ENCODE results near the gene FAM90A26. TPM values are rescaled to one million over a fixed set of nuclear protein-coding genes. Genes with fewer than 3 reads are reported as not detected.
"Not testable (repeated sequence)": the region's sequence is repeated elsewhere in the genome, so short reads cannot be mapped to it uniquely, and the experiment has no call there.

FAM90A26 gene
- total RNA-seq, 6 experiments from 2014 or later, result not detected

- DNase-seq (no peak), ATAC-seq (no peak)
- Histone ChIP-seq H3K27me3 (no peaks in the 10 kb centered on the region), H3K4me1 (no peaks in the 10 kb centered on the region), H3K4me3 (no peak overlapping the region), H3K27ac (no peak overlapping the region), H3K9me3 (no peaks in the 10 kb centered on the region), H3K36me3 (no peaks in the 10 kb centered on the region)
- intact Hi-C loops (cut with DNase I), result no loop called here
- 100% methylated on average over 2 of the region's 27 CpGs for WGBS (ENCODE audit: insufficient coverage, low coverage, low lambda C conversion rate, missing lambda C conversion rate)
- TF ChIP-seq, protein P1, sequence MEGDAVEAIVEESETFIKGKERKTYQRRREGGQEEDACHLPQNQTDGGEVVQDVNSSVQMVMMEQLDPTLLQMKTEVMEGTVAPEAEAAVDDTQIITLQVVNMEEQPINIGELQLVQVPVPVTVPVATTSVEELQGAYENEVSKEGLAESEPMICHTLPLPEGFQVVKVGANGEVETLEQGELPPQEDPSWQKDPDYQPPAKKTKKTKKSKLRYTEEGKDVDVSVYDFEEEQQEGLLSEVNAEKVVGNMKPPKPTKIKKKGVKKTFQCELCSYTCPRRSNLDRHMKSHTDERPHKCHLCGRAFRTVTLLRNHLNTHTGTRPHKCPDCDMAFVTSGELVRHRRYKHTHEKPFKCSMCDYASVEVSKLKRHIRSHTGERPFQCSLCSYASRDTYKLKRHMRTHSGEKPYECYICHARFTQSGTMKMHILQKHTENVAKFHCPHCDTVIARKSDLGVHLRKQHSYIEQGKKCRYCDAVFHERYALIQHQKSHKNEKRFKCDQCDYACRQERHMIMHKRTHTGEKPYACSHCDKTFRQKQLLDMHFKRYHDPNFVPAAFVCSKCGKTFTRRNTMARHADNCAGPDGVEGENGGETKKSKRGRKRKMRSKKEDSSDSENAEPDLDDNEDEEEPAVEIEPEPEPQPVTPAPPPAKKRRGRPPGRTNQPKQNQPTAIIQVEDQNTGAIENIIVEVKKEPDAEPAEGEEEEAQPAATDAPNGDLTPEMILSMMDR (IDR thresholded peaks at IDR 0.05), result no peak
- TF ChIP-seq POLR2A (IDR thresholded peaks at IDR 0.05), result no peak
Measured at GRCh38 chr4:9143421-9144080, 26.7 kb upstream of the FAM90A26 start.

- WGBS (ENCODE audit: insufficient coverage, low coverage, low lambda C conversion rate, missing lambda C conversion rate), result 82% methylated on average over 7 of the region's 9 CpGs
- TF ChIP-seq, protein P1 (IDR thresholded peaks at IDR 0.05), result no peak
- no peak for TF ChIP-seq POLR2A (IDR thresholded peaks at IDR 0.05)
- intact Hi-C loops (cut with DNase I), result no loop called here
- no peaks in the 10 kb centered on the region for H3K4me1 ChIP-seq
- ATAC-seq (no peak), DNase-seq (no peak)
- H3K36me3 ChIP-seq, result no peaks in the 10 kb centered on the region
- H3K4me3 ChIP-seq, result no peak overlapping the region
- H3K27ac ChIP-seq, result no peak overlapping the region
- no peaks in the 10 kb centered on the region for H3K9me3 ChIP-seq
- no peaks in the 10 kb centered on the region for H3K27me3 ChIP-seq
Measured at GRCh38 chr4:9146967-9147366, 23.2 kb upstream of the FAM90A26 start.

- H3K27ac ChIP-seq; H3K27me3 ChIP-seq; ATAC-seq; H3K4me1 ChIP-seq; DNase-seq; H3K9me3 ChIP-seq; intact Hi-C loops (cut with DNase I); H3K36me3 ChIP-seq; H3K4me3 ChIP-seq: not testable (repeated sequence)
- WGBS (ENCODE audit: insufficient coverage, low coverage, low lambda C conversion rate, missing lambda C conversion rate), result 95% methylated on average over 4 of the region's 4 CpGs
Measured at GRCh38 chr4:9147368-9147767, 22.8 kb upstream of the FAM90A26 start.

- not testable (repeated sequence) for H3K27me3 ChIP-seq, H3K27ac ChIP-seq, H3K4me1 ChIP-seq
Measured at GRCh38 chr4:9148611-9149409, 21.4 kb upstream of the FAM90A26 start.

DNA sequence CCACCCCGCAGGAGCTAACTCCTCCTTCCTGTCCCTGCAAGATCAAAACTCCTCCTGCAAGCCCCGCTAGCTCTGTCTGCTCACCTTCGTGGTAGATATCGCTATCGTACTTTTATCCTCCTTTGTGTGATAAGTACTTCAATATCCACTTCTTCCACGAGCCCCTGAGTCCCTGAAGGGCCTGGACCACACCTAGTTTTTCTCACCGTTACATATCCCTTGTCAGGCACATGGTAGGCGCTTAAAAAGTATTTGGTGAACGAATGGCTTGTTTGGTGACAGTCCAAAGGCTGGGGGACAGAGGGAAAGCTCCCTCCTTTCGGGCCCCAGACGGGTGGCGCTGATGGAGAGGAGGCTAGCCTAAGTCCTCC lies 18.4 kb upstream of the FAM90A26 start:
- 1% methylated on average over 11 of the region's 12 CpGs for WGBS (ENCODE audit: insufficient coverage, low coverage, low lambda C conversion rate, missing lambda C conversion rate)
- Histone ChIP-seq H3K27ac (peak overlapping the region; percentile 64 to 76 (median 71)), H3K4me3 (peak overlapping the region; percentile 50 to 97 (median 66))
- intact Hi-C loops (cut with DNase I); H3K9me3 ChIP-seq; DNase-seq; ATAC-seq; H3K27me3 ChIP-seq; H3K36me3 ChIP-seq; H3K4me1 ChIP-seq: not testable (repeated sequence)

More at GRCh38 chr4:9148611-9149409, 21.4 kb upstream of the FAM90A26 start:
- H3K9me3 ChIP-seq; H3K36me3 ChIP-seq; intact Hi-C loops (cut with DNase I); DNase-seq; H3K4me3 ChIP-seq; ATAC-seq: not testable (repeated sequence)
- WGBS (ENCODE audit: insufficient coverage, low coverage, low lambda C conversion rate, missing lambda C conversion rate), result 83% methylated on average over 6 of the region's 7 CpGs

GRCh38 chr4:9152180-9153007 lies 17.8 kb upstream of the FAM90A26 start:
- intact Hi-C loops (cut with DNase I); H3K27me3 ChIP-seq; H3K9me3 ChIP-seq; H3K36me3 ChIP-seq; H3K4me1 ChIP-seq: not testable (repeated sequence)
- H3K4me3 ChIP-seq, result peak overlapping the region; percentile 50 to 97 (median 66)
- peak overlapping the region; percentile 64 to 76 (median 71) for H3K27ac ChIP-seq
- ATAC-seq (peak; percentile 89 to 95 (median 92)), DNase-seq (peak; percentile 99 to 100 (median 100))
- WGBS (ENCODE audit: insufficient coverage, low coverage, low lambda C conversion rate, missing lambda C conversion rate), result 0% methylated on average over 9 of the region's 63 CpGs
